ENCODE measurements around the gene WWOX. TPM values are rescaled to one million over a fixed set of nuclear protein-coding genes. Genes with fewer than 3 reads are reported as not detected.
"Not testable (repeated sequence)": the region's sequence is repeated elsewhere in the genome, so short reads cannot be mapped to it uniquely, and the experiment has no call there.

WWOX gene
- total RNA-seq, 1 experiment from 2014 or later: 28.3 TPM

- H3K4me2 ChIP-seq (ENCODE audit: low read length): no peak overlapping the region
- no peak for DNase-seq
- intact Hi-C loops (cut with micrococcal nuclease): no loop called here
- no TSS peak for BruUV-seq (replicated peaks)
- no peaks in the 10 kb centered on the region for H3F3A ChIP-seq (ENCODE audit: low read length, unreplicated experiment)
- ChIA-PET POLR2A (ENCODE audit: unreplicated experiment) (no interaction called here), CTCF (no interaction called here)
- H2AFZ ChIP-seq (ENCODE audit: low read length): no peak overlapping the region
- H3K27ac ChIP-seq (ENCODE audit: low read length): no peak overlapping the region
- H3K27me3 ChIP-seq (ENCODE audit: low read length): no peaks in the 10 kb centered on the region
- no peak for ATAC-seq
- H3K9me3 ChIP-seq (ENCODE audit: low read length): no peaks in the 10 kb centered on the region
- H3K4me3 ChIP-seq (ENCODE audit: low read length): no peak overlapping the region
- no peaks in the 10 kb centered on the region for H3K9me2 ChIP-seq (replicated peaks; ENCODE audit: low read length)
- no peaks in the 10 kb centered on the region for H3K4me1 ChIP-seq (ENCODE audit: insufficient read depth, low read length)
- no peak for TF ChIP-seq EZH2 (IDR thresholded peaks at IDR 0.05; ENCODE audit: low read length, unreplicated experiment)
- TF ChIP-seq EZH2phosphoT487 (IDR thresholded peaks at IDR 0.05; ENCODE audit: borderline replicate concordance, low read length): no peak
- TF ChIP-seq CTCF (conservative IDR thresholded peaks at IDR 0.05; ENCODE audit: low read depth, low read length): no peak
- H3K36me3 ChIP-seq (ENCODE audit: low read depth, low read length): no peaks in the 10 kb centered on the region
- no peak overlapping the region for H3K9ac ChIP-seq (ENCODE audit: low read length)
- H4K20me1 ChIP-seq (ENCODE audit: low read length): no peaks in the 10 kb centered on the region
- H3K79me2 ChIP-seq (ENCODE audit: low read length): no peaks in the 10 kb centered on the region
Measured at GRCh38 chr16:78596996-78597422, 497.6 kb downstream of the WWOX start.

GRCh38 chr16:78597809-78598570, 498.5 kb downstream of the WWOX start:
- no peak for DNase-seq
- Histone ChIP-seq H3K4me2 (ENCODE audit: low read length) (no peak overlapping the region), H3K9me3 (ENCODE audit: low read length) (no peaks in the 10 kb centered on the region), H3K4me1 (ENCODE audit: insufficient read depth, low read length) (no peaks in the 10 kb centered on the region), H3K9ac (ENCODE audit: low read length) (no peak overlapping the region), H3K4me3 (ENCODE audit: low read length) (no peak overlapping the region), H3K27ac (ENCODE audit: low read length) (no peak overlapping the region), H4K20me1 (ENCODE audit: low read length) (no peaks in the 10 kb centered on the region), H3F3A (ENCODE audit: low read length, unreplicated experiment) (no peaks in the 10 kb centered on the region), H3K36me3 (ENCODE audit: low read depth, low read length) (no peaks in the 10 kb centered on the region), H3K9me2 (replicated peaks; ENCODE audit: low read length) (no peaks in the 10 kb centered on the region), H3K79me2 (ENCODE audit: low read length) (no peaks in the 10 kb centered on the region), H3K27me3 (ENCODE audit: low read length) (no peaks in the 10 kb centered on the region), H2AFZ (ENCODE audit: low read length) (no peak overlapping the region)
- TF ChIP-seq EZH2 (IDR thresholded peaks at IDR 0.05; ENCODE audit: low read length, unreplicated experiment) (no peak), EZH2phosphoT487 (IDR thresholded peaks at IDR 0.05; ENCODE audit: borderline replicate concordance, low read length) (no peak), CTCF (conservative IDR thresholded peaks at IDR 0.05; ENCODE audit: low read depth, low read length) (no peak)
- ChIA-PET CTCF (no interaction called here), POLR2A (ENCODE audit: unreplicated experiment) (no interaction called here)
- no TSS peak for BruUV-seq (replicated peaks)
- ATAC-seq: no peak
- intact Hi-C loops (cut with micrococcal nuclease): no loop called here

- H3K4me3 ChIP-seq (ENCODE audit: low read length): no peak overlapping the region
- intact Hi-C loops (cut with micrococcal nuclease): no loop called here
- no peaks in the 10 kb centered on the region for H3K79me2 ChIP-seq (ENCODE audit: low read length)
- no peaks in the 10 kb centered on the region for H3F3A ChIP-seq (ENCODE audit: low read length, unreplicated experiment)
- H3K27ac ChIP-seq (ENCODE audit: low read length): no peak overlapping the region
- DNase-seq: no peak
- no TSS peak for BruUV-seq (replicated peaks)
- no peaks in the 10 kb centered on the region for H3K9me2 ChIP-seq (replicated peaks; ENCODE audit: low read length)
- no peaks in the 10 kb centered on the region for H3K9me3 ChIP-seq (ENCODE audit: low read length)
- H3K4me1 ChIP-seq (ENCODE audit: insufficient read depth, low read length): no peaks in the 10 kb centered on the region
- no peak for ATAC-seq
- H4K20me1 ChIP-seq (ENCODE audit: low read length): no peaks in the 10 kb centered on the region
- H3K27me3 ChIP-seq (ENCODE audit: low read length): no peaks in the 10 kb centered on the region
- H3K36me3 ChIP-seq (ENCODE audit: low read depth, low read length): no peaks in the 10 kb centered on the region
- no peak overlapping the region for H3K4me2 ChIP-seq (ENCODE audit: low read length)
- H2AFZ ChIP-seq (ENCODE audit: low read length): no peak overlapping the region
- TF ChIP-seq EZH2phosphoT487 (IDR thresholded peaks at IDR 0.05; ENCODE audit: borderline replicate concordance, low read length): no peak
- no peak for TF ChIP-seq CTCF (conservative IDR thresholded peaks at IDR 0.05; ENCODE audit: low read depth, low read length)
- TF ChIP-seq EZH2 (IDR thresholded peaks at IDR 0.05; ENCODE audit: low read length, unreplicated experiment): no peak
- ChIA-PET POLR2A (ENCODE audit: unreplicated experiment) (no interaction called here), CTCF (no interaction called here)
- H3K9ac ChIP-seq (ENCODE audit: low read length): no peak overlapping the region
Measured at GRCh38 chr16:78599271-78599670, 499.8 kb downstream of the WWOX start.

- H3K9me3 ChIP-seq (ENCODE audit: low read length); POLR2A ChIA-PET (ENCODE audit: unreplicated experiment); H3K27ac ChIP-seq (ENCODE audit: low read length); H2AFZ ChIP-seq (ENCODE audit: low read length); BruUV-seq (replicated peaks); H3K27me3 ChIP-seq (ENCODE audit: low read length); H3K4me1 ChIP-seq (ENCODE audit: insufficient read depth, low read length); H3K4me2 ChIP-seq (ENCODE audit: low read length); H3K4me3 ChIP-seq (ENCODE audit: low read length); intact Hi-C loops (cut with micrococcal nuclease); ATAC-seq; H4K20me1 ChIP-seq (ENCODE audit: low read length); H3F3A ChIP-seq (ENCODE audit: low read length, unreplicated experiment); H3K36me3 ChIP-seq (ENCODE audit: low read depth, low read length); H3K9me2 ChIP-seq (replicated peaks; ENCODE audit: low read length); DNase-seq; H3K79me2 ChIP-seq (ENCODE audit: low read length); CTCF ChIA-PET; H3K9ac ChIP-seq (ENCODE audit: low read length): not testable (repeated sequence)
Measured at GRCh38 chr16:78604423-78605062, 505.1 kb downstream of the WWOX start.
